Activated effector memory CD4-positive, alpha-beta T cell treated with Interleukin-2 at 50 U/mL for 16 hours (primary cell): ENCODE data around the gene MAG.
A peak's percentile ranks its signal among the peaks of the same experiment; 100 is the strongest.
"Not testable (repeated sequence)": the region's sequence is repeated elsewhere in the genome, so short reads cannot be mapped to it uniquely, and the experiment has no call there.

Experiments
- DNase-seq: peaks from one replicate; pipeline ENCODE4 v3.0.0-alpha.2; 2020

MAG gene

DNA sequence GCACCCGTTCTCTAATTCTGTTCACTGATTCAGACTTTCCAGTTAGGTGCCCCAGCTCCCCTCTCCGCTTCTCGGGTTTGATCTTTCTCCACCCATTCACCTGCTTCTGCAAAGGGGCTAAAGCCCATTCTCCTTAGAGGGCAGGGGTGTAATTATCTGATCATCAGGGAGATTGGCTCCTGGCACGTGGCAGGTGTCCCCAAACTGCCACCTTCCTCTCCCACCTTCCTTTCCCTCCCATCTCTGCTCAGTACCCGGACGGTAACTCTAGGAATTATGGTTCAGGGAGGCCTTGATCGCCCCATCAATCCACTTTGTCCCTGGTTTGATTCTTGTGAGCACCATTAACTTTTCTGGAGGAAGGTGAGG, 56.0 kb downstream of the MAG start:
- DNase-seq = no peak

DNA sequence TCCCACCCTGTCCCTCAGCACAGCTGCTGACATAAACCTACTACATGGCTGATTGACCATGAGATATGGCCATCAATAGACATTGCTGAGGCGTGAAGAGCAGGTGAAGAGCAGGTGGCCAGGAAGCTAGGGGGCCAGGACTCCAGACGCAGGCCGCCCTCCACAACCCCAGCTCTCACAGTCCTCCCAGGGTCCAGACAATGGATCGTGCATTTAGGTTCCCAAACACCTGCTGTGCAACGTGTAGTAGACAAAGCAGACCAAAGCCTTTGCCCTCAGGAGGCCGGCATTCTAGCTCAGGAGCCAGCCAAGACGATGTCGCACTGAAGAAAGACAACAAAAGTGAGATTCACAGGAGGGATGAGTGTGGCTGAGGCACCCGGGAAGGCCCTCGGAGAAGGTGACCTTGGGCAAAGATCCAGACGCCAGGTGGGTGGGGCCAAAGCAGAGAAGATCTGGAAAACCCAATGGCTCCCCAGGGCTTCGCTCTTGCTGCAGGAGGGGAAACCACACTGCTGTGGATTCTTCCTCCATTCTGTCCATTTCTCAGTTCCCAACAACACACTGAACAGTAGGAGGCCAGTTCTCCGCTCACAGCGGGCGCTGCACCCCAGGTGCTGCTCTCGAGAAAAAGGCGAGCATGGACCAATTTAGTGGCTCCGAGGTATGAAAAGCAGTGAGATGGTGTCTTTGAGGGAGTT, 57.1 kb downstream of the MAG start:
- no peak for DNase-seq

DNA sequence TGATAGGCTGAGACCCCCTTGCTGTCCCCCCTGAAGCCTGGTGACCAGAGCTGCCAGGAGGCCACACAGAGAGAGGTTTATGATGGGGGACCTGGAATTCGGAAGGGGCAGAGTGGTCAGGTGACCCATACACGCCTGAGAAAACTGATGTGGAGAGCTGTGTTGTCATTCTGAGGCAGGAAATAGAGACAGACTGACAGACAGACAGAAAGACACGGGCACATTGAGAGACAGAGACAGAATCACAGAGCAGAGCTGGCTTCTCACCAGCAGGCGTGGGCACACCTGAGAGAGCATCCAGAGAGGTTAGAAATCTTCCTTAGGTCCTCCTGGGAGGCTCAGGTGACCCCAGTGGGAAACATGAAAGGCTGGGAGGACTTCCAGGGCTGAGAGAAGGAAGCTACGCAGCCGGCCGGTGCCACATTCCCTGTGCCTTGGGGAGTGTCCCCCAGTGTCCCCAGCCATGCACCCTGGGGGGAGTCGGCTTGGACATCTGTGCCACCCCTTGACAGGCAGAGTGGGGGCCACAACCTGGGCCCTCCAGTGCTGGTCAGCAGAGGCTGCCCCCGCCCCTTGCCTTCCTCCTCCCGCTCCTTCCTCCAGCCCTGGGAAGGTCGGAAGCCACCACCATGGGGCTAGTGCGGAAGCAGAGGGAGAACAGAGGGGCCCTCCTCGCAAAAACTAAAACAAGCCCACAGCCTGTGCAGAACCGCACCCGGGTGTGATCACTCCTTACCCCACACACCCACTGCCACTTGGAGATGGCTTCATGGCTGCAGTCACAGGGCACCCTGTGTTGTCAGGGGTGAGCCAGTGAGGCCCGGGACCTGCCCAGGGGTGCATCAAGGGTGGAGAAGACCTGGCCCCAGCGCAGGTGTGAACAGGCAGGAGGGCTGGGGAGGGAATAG, 57.9 kb downstream of the MAG start:
- no peak for DNase-seq

DNA sequence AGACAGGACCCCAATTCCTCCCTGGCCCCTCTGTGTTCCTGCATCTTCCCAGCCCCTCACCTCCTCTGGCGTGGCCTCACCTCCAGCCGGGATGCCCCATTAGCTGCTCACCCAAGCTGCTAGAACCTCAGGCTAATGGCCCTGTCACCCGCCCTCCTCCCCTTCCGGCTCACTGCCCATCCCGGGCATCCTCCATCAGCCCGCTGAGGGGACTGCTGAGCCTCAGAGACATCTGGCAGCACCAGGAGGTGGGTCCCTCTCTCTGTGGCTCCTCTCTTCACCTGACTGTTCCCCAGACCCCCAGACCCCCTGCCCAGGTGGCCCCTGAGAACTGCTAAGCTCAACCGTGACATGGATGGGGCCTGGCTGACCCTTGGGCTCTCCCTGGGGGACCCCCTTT, 58.6 kb downstream of the MAG start:
- DNase-seq = no peak

DNA sequence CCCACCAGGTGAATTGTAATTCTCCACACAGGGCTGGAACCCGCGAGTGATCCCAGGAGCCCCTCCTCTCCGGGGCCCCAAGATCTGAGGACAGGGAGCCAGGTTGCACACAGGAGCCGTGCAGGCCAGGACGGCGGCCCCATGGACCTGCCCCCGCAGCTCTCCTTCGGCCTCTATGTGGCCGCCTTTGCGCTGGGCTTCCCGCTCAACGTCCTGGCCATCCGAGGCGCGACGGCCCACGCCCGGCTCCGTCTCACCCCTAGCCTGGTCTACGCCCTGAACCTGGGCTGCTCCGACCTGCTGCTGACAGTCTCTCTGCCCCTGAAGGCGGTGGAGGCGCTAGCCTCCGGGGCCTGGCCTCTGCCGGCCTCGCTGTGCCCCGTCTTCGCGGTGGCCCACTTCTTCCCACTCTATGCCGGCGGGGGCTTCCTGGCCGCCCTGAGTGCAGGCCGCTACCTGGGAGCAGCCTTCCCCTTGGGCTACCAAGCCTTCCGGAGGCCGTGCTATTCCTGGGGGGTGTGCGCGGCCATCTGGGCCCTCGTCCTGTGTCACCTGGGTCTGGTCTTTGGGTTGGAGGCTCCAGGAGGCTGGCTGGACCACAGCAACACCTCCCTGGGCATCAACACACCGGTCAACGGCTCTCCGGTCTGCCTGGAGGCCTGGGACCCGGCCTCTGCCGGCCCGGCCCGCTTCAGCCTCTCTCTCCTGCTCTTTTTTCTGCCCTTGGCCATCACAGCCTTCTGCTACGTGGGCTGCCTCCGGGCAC, 59.6 kb downstream of the MAG start:
- no peak for DNase-seq

DNA sequence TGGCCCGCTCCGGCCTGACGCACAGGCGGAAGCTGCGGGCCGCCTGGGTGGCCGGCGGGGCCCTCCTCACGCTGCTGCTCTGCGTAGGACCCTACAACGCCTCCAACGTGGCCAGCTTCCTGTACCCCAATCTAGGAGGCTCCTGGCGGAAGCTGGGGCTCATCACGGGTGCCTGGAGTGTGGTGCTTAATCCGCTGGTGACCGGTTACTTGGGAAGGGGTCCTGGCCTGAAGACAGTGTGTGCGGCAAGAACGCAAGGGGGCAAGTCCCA, 60.2 kb downstream of the MAG start:
- no peak for DNase-seq

DNA sequence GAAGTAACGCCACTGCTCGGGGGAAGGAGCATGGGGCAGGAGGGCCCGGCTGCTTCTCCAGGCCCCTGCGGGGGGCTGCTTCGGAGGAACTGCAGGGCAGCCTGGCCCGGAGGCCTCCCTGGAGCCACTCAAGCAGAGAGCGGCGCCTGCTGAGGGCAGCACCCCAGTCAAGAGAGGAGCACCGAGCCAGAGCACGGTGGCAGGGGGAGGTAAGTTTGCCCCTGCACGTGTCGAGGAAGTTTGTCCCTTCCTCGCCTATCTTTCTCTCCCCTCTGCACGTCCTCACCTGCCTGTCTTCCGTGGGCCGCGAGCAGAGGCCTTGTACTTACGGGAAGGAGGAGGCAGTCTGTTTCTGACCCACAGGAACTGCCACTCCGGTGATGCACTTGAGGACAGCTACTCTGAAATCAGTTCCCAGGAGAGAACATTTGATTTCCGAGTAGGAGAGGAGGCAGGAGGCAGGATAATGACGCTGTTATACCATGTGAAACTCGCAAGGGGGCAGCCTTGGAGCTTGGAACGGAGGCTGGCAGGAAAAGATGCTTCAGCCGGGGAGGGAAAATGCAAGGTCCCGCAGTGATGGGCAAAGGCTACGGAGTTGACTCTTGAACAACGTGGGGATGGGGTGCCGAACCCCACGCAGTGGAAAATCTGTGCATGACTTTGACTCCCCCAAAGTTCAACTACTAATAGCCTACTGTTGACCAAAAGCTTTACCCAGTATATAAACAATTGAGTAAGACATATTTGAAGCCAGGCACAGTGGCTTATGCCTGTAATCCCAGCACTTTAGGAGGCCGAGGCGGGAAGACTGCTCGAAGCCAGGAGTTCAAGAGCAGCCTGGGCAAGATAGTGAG, 60.7 kb downstream of the MAG start:
- DNase-seq = peak; percentile 48

DNA sequence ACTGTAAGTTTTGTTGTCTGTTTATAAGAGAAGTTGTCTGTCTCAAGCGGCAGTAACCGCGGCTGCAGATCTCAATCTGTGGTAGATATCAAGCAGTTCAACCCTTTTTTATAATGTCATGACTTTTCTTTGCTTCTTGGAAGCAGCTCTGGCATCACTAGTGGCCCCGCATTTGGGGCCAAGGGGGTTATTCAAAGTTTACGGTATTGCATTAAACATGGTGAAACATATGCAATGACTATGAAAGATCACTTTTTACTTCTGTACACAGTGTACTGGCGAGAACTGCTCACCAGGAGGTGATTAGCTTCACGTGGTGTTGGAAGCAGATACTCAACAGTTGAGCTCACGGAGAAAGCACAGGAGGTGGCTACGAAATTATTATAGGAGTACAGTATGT, 61.7 kb downstream of the MAG start:
- no peak for DNase-seq

DNA sequence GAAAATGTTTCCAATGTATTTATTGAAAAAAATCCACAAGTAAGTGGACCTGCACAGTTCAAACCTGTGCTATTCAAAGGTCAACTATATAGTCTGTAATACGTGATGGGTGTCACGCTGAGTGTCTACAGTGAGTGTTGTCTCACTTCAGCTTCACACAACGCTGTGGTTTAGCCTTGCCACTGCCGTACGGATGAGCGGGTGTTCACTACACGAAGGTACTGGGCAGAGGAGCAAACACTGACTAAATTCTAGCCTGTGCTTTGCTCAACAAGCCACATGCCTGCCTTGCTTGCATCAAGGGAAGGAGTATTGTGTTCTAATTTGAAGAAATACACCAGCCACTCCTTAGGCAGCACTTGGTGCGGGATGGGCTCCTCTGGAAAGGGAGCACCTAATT, 62.9 kb downstream of the MAG start:
- no peak for DNase-seq

DNA sequence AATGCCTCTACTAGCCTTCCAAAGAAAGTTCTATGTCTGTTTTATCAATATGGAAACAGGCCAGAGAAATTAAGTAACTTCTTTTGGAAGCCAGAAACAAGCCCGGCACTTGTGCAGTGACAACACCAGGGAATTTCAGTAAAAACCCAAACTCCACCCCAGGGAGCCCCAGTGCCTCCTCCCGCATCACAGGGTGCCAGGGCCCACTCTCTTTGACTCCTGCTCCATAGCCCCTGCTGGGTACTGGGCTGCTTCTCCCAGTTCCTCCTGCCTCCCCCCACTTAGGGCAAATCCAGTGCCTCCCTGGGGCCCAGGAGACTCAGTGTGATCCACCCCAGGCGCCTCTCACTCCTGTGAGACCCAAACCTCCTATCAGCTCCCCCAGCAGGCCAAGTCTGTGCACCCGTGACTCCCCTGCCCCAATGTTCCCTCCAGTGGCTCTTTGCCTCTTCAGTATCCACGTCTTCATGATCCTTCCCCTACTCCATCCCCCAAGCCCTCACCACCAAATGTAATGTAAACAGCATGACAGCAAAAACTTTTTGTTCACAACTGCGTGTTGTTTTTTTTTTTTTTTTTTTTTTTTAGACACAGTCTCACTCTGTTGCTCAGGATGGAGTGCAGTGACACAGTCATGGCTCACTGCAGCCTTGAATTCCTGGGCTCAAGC, 64.0 kb downstream of the MAG start:
- no peak for DNase-seq

DNA sequence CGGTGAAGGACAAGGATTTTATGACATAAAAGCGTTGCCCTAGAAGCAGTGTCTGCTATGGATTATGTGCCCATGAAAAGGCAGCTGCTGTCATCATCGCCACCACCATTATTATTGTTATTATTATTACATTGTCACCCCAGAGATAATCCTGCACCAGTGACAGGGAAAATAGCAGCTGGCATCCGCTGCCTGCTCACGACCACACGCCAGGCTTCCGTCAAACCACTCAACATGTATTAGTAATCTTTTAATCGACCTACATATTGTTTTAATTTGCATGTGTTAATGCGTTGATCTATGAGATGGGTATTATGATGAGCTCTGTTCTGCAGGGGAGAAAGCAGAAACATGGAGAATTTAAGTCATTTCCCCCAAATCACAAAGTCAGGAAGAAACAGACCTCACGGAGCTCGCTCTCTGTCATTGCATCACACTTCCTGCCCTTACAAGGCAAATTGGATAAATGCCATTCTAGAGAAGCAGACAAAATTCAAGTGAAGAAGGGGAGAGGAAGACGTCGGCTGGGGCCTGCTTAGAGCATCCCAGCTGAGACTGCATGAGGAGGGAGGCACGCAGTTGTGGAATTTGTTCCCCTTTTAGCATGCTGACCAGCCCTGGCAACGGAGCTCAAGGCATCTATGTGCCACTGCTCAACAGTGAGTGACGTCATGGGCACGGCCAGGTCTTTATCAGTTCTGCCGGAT, 66.1 kb downstream of the MAG start, which contains the start of gene FFAR3:
Gene FFAR3, plus strand, starts transcription at position 594 of the 707 bp plus-strand sequence. CDS start 431 bp downstream, outside the sequence.
- DNase-seq = no peak

DNA sequence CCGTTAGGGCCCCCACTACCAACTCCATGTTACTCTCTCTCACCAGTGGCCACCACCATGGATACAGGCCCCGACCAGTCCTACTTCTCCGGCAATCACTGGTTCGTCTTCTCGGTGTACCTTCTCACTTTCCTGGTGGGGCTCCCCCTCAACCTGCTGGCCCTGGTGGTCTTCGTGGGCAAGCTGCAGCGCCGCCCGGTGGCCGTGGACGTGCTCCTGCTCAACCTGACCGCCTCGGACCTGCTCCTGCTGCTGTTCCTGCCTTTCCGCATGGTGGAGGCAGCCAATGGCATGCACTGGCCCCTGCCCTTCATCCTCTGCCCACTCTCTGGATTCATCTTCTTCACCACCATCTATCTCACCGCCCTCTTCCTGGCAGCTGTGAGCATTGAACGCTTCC, 66.9 kb downstream of the MAG start:
- DNase-seq = not testable (repeated sequence)

DNA sequence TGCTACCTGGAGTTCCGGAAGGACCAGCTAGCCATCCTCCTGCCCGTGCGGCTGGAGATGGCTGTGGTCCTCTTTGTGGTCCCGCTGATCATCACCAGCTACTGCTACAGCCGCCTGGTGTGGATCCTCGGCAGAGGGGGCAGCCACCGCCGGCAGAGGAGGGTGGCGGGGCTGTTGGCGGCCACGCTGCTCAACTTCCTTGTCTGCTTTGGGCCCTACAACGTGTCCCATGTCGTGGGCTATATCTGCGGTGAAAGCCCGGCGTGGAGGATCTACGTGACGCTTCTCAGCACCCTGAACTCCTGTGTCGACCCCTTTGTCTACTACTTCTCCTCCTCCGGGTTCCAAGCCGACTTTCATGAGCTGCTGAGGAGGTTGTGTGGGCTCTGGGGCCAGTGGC, 67.4 kb downstream of the MAG start:
- not testable (repeated sequence) for DNase-seq

DNA sequence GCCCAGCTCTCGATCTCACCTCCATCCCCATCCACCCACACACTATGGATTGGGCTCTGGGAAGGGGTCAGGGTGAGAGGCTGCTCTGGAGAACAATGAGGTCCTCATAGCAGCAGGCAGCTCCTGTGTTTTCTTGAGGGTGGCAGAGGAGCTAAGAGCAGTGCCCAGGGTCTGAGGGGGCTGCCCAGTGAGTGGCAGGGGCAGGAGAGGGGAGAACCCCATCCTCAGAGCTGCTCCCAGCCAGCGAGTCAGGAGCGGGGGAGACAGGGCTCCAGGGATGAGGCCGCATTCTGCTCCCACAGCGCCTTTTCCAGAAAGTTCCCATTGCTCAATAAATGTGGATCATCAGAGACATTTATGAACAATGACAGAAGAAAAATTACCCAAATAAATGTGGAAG, 68.1 kb downstream of the MAG start:
- DNase-seq = not testable (repeated sequence)

DNA sequence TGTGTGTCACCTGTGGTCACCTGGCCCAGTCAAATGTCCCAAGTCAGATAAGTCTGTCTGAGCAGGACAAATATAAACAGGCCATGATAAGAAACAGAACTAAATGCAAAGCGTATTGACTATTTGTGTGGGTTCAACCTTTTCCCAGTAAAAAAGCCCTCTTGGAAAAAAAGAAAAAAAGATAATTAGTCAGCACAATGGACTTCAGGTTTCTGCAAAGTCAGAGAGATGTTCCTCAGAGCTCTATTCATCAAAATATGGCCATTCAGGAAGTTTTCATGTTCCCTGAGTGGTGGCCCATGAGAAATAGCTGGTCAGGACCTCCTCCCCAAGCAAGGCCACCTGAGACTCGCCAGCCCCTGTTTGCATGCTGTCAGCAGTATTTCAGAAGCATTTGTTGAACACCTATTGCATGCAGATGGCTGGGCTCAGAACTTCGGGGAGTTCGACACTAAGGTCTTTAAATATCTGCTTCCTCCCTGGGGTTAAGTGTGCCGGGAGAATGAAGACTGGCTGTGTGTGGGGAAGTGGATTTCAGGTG, 69.0 kb downstream of the MAG start:
- DNase-seq = no peak

DNA sequence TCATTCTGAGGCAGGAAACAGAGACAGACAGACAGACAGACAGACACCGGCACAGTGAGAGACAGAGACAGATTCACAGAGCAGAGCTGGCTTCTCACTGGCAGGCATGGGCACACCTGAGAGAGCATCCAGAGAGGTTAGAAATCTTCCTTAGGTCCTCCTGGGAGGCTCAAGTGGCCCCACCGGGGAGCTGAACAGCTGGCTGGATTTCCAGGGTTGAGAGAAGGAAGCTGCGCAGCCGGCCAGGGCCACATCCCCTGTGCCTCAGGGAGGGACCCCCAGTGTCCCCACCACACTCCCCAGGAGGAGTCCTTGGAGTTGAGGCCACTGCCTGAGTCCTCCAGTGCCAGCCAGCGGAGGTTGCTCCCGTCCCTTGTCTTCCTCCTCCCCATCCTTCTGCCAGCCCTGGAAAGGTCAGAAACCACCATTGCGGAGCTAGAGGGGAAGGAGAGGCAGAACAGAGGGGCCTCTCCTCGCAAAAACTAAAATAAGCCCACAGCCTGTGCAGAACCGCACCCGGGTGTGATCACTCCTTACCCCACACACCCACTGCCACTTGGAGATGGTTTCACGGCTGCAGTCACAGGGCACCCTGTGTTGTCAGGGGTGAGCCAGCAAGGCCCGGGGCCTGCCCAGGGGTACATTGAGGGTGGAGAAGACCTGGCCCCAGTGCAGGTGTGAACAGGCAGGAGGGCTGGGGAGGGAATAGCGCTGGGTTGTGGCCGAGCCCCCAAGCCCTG, 70.5 kb downstream of the MAG start:
- no peak for DNase-seq

DNA sequence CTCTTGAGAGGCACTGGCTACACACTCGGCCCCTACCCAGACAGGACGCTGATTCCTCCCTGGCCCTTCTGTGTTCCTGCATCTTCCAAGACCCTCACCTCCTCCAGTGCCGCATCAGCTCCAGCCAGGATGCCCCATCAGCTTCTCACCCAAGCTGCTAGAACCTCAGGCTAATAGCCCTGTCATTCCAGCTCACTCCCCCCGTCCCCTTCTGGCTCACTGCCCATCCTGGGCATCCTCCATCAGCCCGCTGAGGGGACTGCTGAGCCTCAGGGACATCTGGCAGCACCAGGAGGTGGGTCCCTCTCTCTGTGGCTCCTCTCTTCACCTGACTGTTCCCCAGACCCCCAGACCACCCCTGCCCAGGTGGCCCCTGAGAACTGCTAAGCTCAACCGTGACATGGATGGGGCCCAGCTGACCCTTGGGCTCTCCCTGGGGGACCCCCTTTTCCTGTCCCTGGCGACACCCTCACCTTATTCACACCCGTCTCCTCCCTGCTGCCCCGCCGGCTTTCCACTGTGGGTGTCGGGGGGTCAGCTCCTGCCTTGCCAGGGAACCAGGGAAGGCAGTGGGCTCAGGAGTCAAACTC, 71.1 kb downstream of the MAG start:
- no peak for DNase-seq
